GM23338 (cell line): ENCODE results near the gene RORC. TPM values are rescaled to one million over a fixed set of nuclear protein-coding genes. Genes with fewer than 3 reads are reported as not detected.
"Not testable (repeated sequence)": the region's sequence is repeated elsewhere in the genome, so short reads cannot be mapped to it uniquely, and the experiment has no call there.

Experiments used
- ATAC-seq: fragments of 200-7000 bp; cut with Tn5 transposase; 3 replicates; pipeline ENCODE4 v1.9.1; 2020
- DNase-seq: peaks from one replicate; pipeline ENCODE4 v3.0.0-alpha.2; 2015; ENCODE audit warnings: low spot score
- H2AFZ ChIP-seq: fragments of 200-600 bp; sonication (generic); 2 replicates; pipeline ENCODE4 v1.8.0; 2016; ENCODE audit warnings: antibody characterized with exemption, mild to moderate bottlenecking, moderate library complexity
- H3F3A ChIP-seq: fragments of 200-600 bp; sonication (generic); replicated peaks from 2 replicates; pipeline ENCODE4 v1.8.0; 2017; ENCODE audit warnings: antibody characterized with exemption, mixed run types, low read depth
- H3K27ac ChIP-seq: fragments of 200-600 bp; sonication (generic); 2 replicates; pipeline ENCODE4 v1.6.1; 2016; ENCODE audit warnings: low read depth
- H3K27me3 ChIP-seq: fragments of 200-600 bp; sonication (generic); 2 replicates; pipeline ENCODE4 v1.8.0; 2016; ENCODE audit warnings: mild to moderate bottlenecking, mixed run types, moderate library complexity; ENCODE audit not compliant: insufficient read depth
- H3K36me3 ChIP-seq: fragments of 200-600 bp; sonication (generic); 2 replicates; pipeline ENCODE4 v1.8.0; 2016; ENCODE audit warnings: mild to moderate bottlenecking; ENCODE audit not compliant: insufficient read depth
- H3K4me1 ChIP-seq: fragments of 200-600 bp; sonication (generic); 2 replicates; pipeline ENCODE4 v1.8.0; 2016; ENCODE audit warnings: mild to moderate bottlenecking, moderate library complexity; ENCODE audit not compliant: insufficient read depth
- H3K4me2 ChIP-seq: fragments of 200-600 bp; sonication (generic); 2 replicates; pipeline ENCODE4 v1.7.1; 2017; ENCODE audit warnings: mixed run types
- H3K4me3 ChIP-seq: fragments of 200-600 bp; sonication (generic); 2 replicates; pipeline ENCODE4 v1.6.1; 2016; ENCODE audit warnings: mixed run types
- H3K79me2 ChIP-seq: fragments of 200-600 bp; sonication (generic); replicated peaks from 2 replicates; pipeline ENCODE4 v1.8.0; 2017; ENCODE audit warnings: mild to moderate bottlenecking; ENCODE audit not compliant: insufficient read depth
- H3K9me2 ChIP-seq: fragments of 200-600 bp; sonication (generic); 2 replicates; pipeline ENCODE4 v1.8.0; 2017; ENCODE audit not compliant: insufficient read depth
- H4K20me1 ChIP-seq: fragments of 200-600 bp; sonication (generic); replicated peaks from 2 replicates; pipeline ENCODE4 v1.8.0; 2017; ENCODE audit warnings: mild to moderate bottlenecking; ENCODE audit not compliant: insufficient read depth
- H3K27ac Mint-ChIP-seq: 2 replicates; pipeline ENCODE4 v1.8.0; 2020; ENCODE audit warnings: inconsistent platforms, mild to moderate bottlenecking, moderate library complexity, mixed read lengths
- H3K27me3 Mint-ChIP-seq: 3 replicates; pipeline ENCODE4 v1.8.0; 2022; ENCODE audit warnings: low read depth, mild to moderate bottlenecking, moderate library complexity, mixed read lengths, inconsistent platforms; ENCODE audit not compliant: insufficient read depth, poor library complexity
- H3K36me3 Mint-ChIP-seq: 3 replicates; pipeline ENCODE4 v1.8.0; 2021; ENCODE audit warnings: low read depth, mild to moderate bottlenecking, inconsistent platforms, moderate library complexity, mixed read lengths
- H3K4me1 Mint-ChIP-seq: 3 replicates; pipeline ENCODE4 v1.8.0; 2020; ENCODE audit warnings: mild to moderate bottlenecking, inconsistent platforms, mixed read lengths
- H3K4me3 Mint-ChIP-seq: 3 replicates; pipeline ENCODE4 v1.8.0; 2021; ENCODE audit warnings: moderate library complexity, mild to moderate bottlenecking, inconsistent platforms, mixed read lengths
- H3K9me3 Mint-ChIP-seq: 3 replicates; pipeline ENCODE4 v1.8.0; 2020; ENCODE audit warnings: moderate library complexity, mild to moderate bottlenecking, inconsistent platforms, mixed read lengths
- CTCF ChIP-seq, 2 experiments: fragments of 200-600 bp in 1 of 2; sonication (generic) in 1 of 2; conservative IDR thresholded peaks; 2 replicates each; pipeline versions ENCODE4 v1.5.1 to v1.6.1; 2016 to 2017; ENCODE audit warnings: antibody characterized with exemption in 2 of 2, low read depth in 2 of 2, mild to moderate bottlenecking in 2 of 2, moderate library complexity in 1 of 2
- EZH2 ChIP-seq: fragments of 200-600 bp; sonication (generic); IDR thresholded peaks from one replicate; pipeline ENCODE4 v1.8.0; 2017; ENCODE audit warnings: antibody characterized with exemption, mild to moderate bottlenecking, low read depth; ENCODE audit not compliant: unreplicated experiment
- REST ChIP-seq: IDR thresholded peaks from one replicate; pipeline ENCODE4 v1.6.1; 2018; ENCODE audit warnings: antibody characterized with exemption; ENCODE audit not compliant: unreplicated experiment
- STAT1 ChIP-seq: IDR thresholded peaks from one replicate; pipeline ENCODE4 v1.6.1; 2016; ENCODE audit warnings: antibody characterized with exemption; ENCODE audit not compliant: unreplicated experiment
- ZNF114 ChIP-seq: fragments of 250-450 bp; sonication (Bioruptor Pico); IDR thresholded peaks from 2 replicates; pipeline ENCODE4 v1.5.0; 2020; ENCODE audit warnings: mild to moderate bottlenecking, moderate library complexity
- ZNF331 ChIP-seq: fragments of 250-450 bp; sonication (Bioruptor Pico); IDR thresholded peaks from 2 replicates; pipeline ENCODE4 v1.5.0; 2020; ENCODE audit warnings: low read depth, mild to moderate bottlenecking, moderate library complexity
- ZNF462 ChIP-seq: fragments of 250-450 bp; sonication (Bioruptor Pico); IDR thresholded peaks from 2 replicates; pipeline ENCODE4 v1.5.0; 2020; ENCODE audit warnings: mild to moderate bottlenecking, moderate library complexity
- polyA plus RNA-seq: library from polyadenylated mRNA; unstranded; fragments of >200 nt; fragmentation: Nextera tagmentation; extraction: Ambion mirVana; gene quantifications from 2 replicates; pipeline ENCODE4 v1.2.1, GENCODE V29; 2016
- total RNA-seq: library from RNA; depleted of rRNA; stranded (reverse); fragments of >200 nt; shearing (Covaris generic); gene quantifications from 2 replicates; pipeline ENCODE4 v1.2.3, GENCODE V29; 2014

Gene RORC
- total and polyA plus RNA-seq, 2 experiments from 2014 or later, result 0.29 to 0.97 TPM

- TF ChIP-seq REST, result no peak
These were observed 26.6 kb upstream of the RORC start (continued) for GRCh38 chr1:151858030-151858746.

- H3K27me3 ChIP-seq, result peaks cover 38% of the 10 kb centered on the region
- H3K4me3 ChIP-seq, result no peak overlapping the region
- H3K36me3 Mint-ChIP-seq, result no peaks in the 10 kb centered on the region
- ATAC-seq, result no peak
- H3K9me2 ChIP-seq, result no peaks in the 10 kb centered on the region
- H3K4me3 Mint-ChIP-seq, result no peak overlapping the region
- DNase-seq, result no peak
- no peak overlapping the region for H3K4me2 ChIP-seq
- H3K4me1 ChIP-seq, result peaks cover 5% of the 10 kb centered on the region; the same call in 1 of the 2 replicates
- peaks cover 51% of the 10 kb centered on the region for H3K27me3 Mint-ChIP-seq
- H3K36me3 ChIP-seq, result no peaks in the 10 kb centered on the region; the same call in 1 of the 2 replicates
- H4K20me1 ChIP-seq, result no peaks in the 10 kb centered on the region
- TF ChIP-seq ZNF331, result no peak
- TF ChIP-seq ZNF114 (CRISPR knock-in tag), result no peak
- no peak for TF ChIP-seq STAT1
- TF ChIP-seq ZNF462, result no peak
- no peak for TF ChIP-seq CTCF (conservative IDR thresholded peaks at IDR 0.05; ENCODE audit: low read depth in 2 of 2)
- TF ChIP-seq EZH2, result no peak
- H3K4me1 Mint-ChIP-seq, result peaks cover 15% of the 10 kb centered on the region
- no peak overlapping the region for H3K27ac Mint-ChIP-seq
- no peak overlapping the region for H2AFZ ChIP-seq
- H3F3A ChIP-seq, result no peaks in the 10 kb centered on the region
- H3K9me3 Mint-ChIP-seq, result no peaks in the 10 kb centered on the region; the same call in 2 of the 3 replicates
- no peak overlapping the region for H3K27ac ChIP-seq
- H3K79me2 ChIP-seq, result no peaks in the 10 kb centered on the region
These were observed 24.3 kb upstream of the RORC start for GRCh38 chr1:151855933-151856332.

GRCh38 chr1:151855516-151855915 lies 23.9 kb upstream of the RORC start:
- H3K9me3 Mint-ChIP-seq, H3F3A ChIP-seq, H3K79me2 ChIP-seq, H3K36me3 ChIP-seq, ATAC-seq, H3K27ac ChIP-seq, H3K4me2 ChIP-seq, H3K9me2 ChIP-seq, H3K4me1 ChIP-seq, H2AFZ ChIP-seq, H4K20me1 ChIP-seq, H3K27ac Mint-ChIP-seq, DNase-seq, H3K36me3 Mint-ChIP-seq, H3K4me3 ChIP-seq, H3K4me3 Mint-ChIP-seq: not testable (repeated sequence)
- Mint-ChIP-seq H3K4me1 (peaks cover 11% of the 10 kb centered on the region), H3K27me3 (peaks cover 48% of the 10 kb centered on the region)
- H3K27me3 ChIP-seq, result peaks cover 35% of the 10 kb centered on the region
